ENCODE data around the gene HOXB7. TPM values are rescaled to one million over a fixed set of nuclear protein-coding genes. Genes with fewer than 3 reads are reported as not detected.

Gene HOXB7
- total and polyA plus RNA-seq, 10 of the 15 experiments (the other 5 are each of a cell fraction or from before 2014, with no cell fraction given), result 2.8 to 7.4 (median 4.2) TPM

DNA sequence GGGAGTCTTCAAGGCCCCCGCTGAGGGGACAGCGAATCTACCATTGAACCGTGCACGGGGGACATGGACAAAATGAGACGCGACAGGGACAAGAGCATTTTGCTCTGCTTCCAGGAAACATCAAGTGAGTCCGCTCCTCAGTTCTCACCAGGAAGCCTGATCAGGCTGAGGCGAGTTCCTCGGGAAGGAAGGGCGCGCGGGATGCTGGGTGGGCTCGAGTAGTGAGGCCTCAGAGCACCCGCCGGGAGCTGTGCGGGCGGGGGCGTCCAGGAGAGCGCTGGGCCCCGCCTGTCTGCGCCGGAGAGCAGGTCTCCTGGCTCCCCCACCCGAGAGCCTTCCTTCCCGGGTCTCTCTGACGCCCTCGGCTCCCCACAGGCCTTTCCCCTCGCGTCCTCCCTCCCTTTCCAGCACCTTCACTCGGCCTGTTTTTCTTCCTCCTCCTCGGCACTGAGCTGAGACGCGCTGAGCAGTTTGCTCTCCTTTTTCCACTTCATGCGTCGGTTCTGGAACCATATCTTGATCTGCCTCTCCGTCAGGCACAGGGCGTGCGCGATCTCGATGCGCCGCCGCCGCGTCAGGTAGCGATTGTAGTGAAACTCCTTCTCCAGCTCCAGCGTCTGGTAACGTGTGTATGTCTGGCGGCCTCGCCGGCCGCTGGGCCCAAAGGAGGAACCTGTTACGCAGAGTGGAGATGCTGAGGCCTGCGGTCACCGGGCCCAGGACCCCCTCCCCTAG lies 14.7 kb downstream of the HOXB7 start:
- Histone ChIP-seq H3K4me1 (ENCODE audit: control insufficient read depth, insufficient read depth, low read length) (peaks cover 10% of the 10 kb centered on the region), H3K27me3 (replicated peaks in 1 of 2; ENCODE audit: control insufficient read depth in 2 of 2, insufficient read depth in 2 of 2, low read length in 1 of 2) (peaks cover 8 to 46% of the 10 kb centered on the region in 2 experiments), H3K4me3 (no peak overlapping the region), H4K20me1 (ENCODE audit: control insufficient read depth, insufficient read depth) (no peaks in the 10 kb centered on the region), H3K36me3 (ENCODE audit: control insufficient read depth in 2 of 2, insufficient read depth in 2 of 2, low read length in 1 of 2) (no peaks in the 10 kb centered on the region), H3K9me3 (replicated peaks; ENCODE audit: control insufficient read depth, insufficient read depth, low read length) (no peaks in the 10 kb centered on the region), H2AFZ (ENCODE audit: control insufficient read depth, low read depth, low read length) (peak overlapping the region; percentile 23; the same call in 1 of the 2 replicates), H3K9ac (ENCODE audit: control insufficient read depth, insufficient read depth, low read length) (no peak overlapping the region), H3K27ac (ENCODE audit: control insufficient read depth, insufficient read depth) (no peak overlapping the region), H3K4me2 (ENCODE audit: control insufficient read depth, insufficient read depth) (peak overlapping the region; percentile 66; the same call in 1 of the 2 replicates), H3K79me2 (ENCODE audit: control insufficient read depth, insufficient read depth, low read length) (no peaks in the 10 kb centered on the region)
- ChIA-PET RAD21 (ENCODE audit: unreplicated experiment) (interaction anchor here (0.7 kb wide), 1 partner anchor 265 kb away, joined by 3 read pairs; no protein-coding TSS in a partner anchor), CTCF (no interaction called here), SMC1A (ENCODE audit: uncharacterized antibody, unreplicated experiment) (interaction anchor here (1.0 to 1.2 kb wide), 3 partner anchors 83 to 323 kb away, joined by 3 to 4 read pairs (median 3); no protein-coding TSS in a partner anchor), POLR2A (no interaction called here)
- FAIRE-seq (no peak), ATAC-seq (no peak), DNase-seq (ENCODE audit: low read depth, low spot score) (no peak)
- TF ChIP-seq, protein P1, sequence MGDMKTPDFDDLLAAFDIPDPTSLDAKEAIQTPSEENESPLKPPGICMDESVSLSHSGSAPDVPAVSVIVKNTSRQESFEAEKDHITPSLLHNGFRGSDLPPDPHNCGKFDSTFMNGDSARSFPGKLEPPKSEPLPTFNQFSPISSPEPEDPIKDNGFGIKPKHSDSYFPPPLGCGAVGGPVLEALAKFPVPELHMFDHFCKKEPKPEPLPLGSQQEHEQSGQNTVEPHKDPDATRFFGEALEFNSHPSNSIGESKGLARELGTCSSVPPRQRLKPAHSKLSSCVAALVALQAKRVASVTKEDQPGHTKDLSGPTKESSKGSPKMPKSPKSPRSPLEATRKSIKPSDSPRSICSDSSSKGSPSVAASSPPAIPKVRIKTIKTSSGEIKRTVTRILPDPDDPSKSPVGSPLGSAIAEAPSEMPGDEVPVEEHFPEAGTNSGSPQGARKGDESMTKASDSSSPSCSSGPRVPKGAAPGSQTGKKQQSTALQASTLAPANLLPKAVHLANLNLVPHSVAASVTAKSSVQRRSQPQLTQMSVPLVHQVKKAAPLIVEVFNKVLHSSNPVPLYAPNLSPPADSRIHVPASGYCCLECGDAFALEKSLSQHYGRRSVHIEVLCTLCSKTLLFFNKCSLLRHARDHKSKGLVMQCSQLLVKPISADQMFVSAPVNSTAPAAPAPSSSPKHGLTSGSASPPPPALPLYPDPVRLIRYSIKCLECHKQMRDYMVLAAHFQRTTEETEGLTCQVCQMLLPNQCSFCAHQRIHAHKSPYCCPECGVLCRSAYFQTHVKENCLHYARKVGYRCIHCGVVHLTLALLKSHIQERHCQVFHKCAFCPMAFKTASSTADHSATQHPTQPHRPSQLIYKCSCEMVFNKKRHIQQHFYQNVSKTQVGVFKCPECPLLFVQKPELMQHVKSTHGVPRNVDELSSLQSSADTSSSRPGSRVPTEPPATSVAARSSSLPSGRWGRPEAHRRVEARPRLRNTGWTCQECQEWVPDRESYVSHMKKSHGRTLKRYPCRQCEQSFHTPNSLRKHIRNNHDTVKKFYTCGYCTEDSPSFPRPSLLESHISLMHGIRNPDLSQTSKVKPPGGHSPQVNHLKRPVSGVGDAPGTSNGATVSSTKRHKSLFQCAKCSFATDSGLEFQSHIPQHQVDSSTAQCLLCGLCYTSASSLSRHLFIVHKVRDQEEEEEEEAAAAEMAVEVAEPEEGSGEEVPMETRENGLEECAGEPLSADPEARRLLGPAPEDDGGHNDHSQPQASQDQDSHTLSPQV (IDR thresholded peaks at IDR 0.05), result no peak
- TF ChIP-seq POU2F2 (IDR thresholded peaks at IDR 0.05; ENCODE audit: borderline replicate concordance, low read depth, low read length), result no peak
- TF ChIP-seq SPI1 (IDR thresholded peaks at IDR 0.05; ENCODE audit: borderline replicate concordance, insufficient read depth, low read depth, low read length), result no peak
- TF ChIP-seq TCF7 (IDR thresholded peaks at IDR 0.05; ENCODE audit: borderline replicate concordance), result no peak
- TF ChIP-seq RUNX3 (IDR thresholded peaks at IDR 0.05; ENCODE audit: low read length), result no peak
- no peak for TF ChIP-seq RELA (IDR thresholded peaks at IDR 0.05; ENCODE audit: borderline replicate concordance, partially characterized antibody)
- no peak for TF ChIP-seq BRCA1 (IDR thresholded peaks at IDR 0.05; ENCODE audit: low read depth, low read length)
- TF ChIP-seq, protein P2, sequence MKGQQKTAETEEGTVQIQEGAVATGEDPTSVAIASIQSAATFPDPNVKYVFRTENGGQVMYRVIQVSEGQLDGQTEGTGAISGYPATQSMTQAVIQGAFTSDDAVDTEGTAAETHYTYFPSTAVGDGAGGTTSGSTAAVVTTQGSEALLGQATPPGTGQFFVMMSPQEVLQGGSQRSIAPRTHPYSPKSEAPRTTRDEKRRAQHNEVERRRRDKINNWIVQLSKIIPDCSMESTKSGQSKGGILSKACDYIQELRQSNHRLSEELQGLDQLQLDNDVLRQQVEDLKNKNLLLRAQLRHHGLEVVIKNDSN (IDR thresholded peaks at IDR 0.05; ENCODE audit: borderline replicate concordance, extremely low read length, insufficient read depth, low read depth, low read length), result no peak
- TF ChIP-seq HCFC1 (IDR thresholded peaks at IDR 0.05; ENCODE audit: low read length), result no peak
- TF ChIP-seq KLF5 (IDR thresholded peaks at IDR 0.05; ENCODE audit: partially characterized antibody), result no peak
- no peak for TF ChIP-seq FOXM1 (IDR thresholded peaks at IDR 0.05; ENCODE audit: low read depth, low read length)
- no peak for TF ChIP-seq POLR2A (IDR thresholded peaks at IDR 0.05; ENCODE audit: low read depth, low read length)
- BruUV-seq (replicated peaks), result no TSS peak
- in situ Hi-C loops (cut with MboI) (loop anchor here (5.0 kb wide), 1 partner anchor 334 kb away; no protein-coding TSS in a partner anchor), intact Hi-C loops (cut with micrococcal nuclease; ENCODE audit: unreplicated experiment) (loop anchor here (2.0 kb wide), 2 partner anchors 259 to 287 kb away; no protein-coding TSS in a partner anchor)
- WGBS (ENCODE audit: insufficient coverage, insufficient replicate concordance, low lambda C conversion rate, missing lambda C conversion rate), result 42% methylated on average over 42 of the region's 54 CpGs

Measured in GM12878 (cell line).